HEK293 (cell line): ENCODE data around the gene ELN.

Experiments
- KLF1 ChIP-seq: fragments of 450-650 bp; formaldehyde crosslinking; IDR thresholded peaks from 2 replicates; pipeline ENCODE4 v1.5.1; 2016; ENCODE audit warnings: missing biosample characterization, missing genetic modification characterization
- KLF16 ChIP-seq: fragments of 450-650 bp; formaldehyde crosslinking; IDR thresholded peaks from 2 replicates; pipeline ENCODE4 v1.5.1; 2017; ENCODE audit warnings: missing biosample characterization, missing genetic modification characterization
- ZEB2 ChIP-seq: fragments of 450-650 bp; formaldehyde crosslinking; IDR thresholded peaks from 2 replicates; pipeline ENCODE4 v1.5.1; 2016; ENCODE audit warnings: missing biosample characterization, missing genetic modification characterization
- ZNF23 ChIP-seq: fragments of 450-650 bp; formaldehyde crosslinking; IDR thresholded peaks from 2 replicates; pipeline ENCODE4 v1.5.1; 2016; ENCODE audit warnings: missing biosample characterization, missing genetic modification characterization, borderline replicate concordance
- ZNF24 ChIP-seq: fragments of 450-650 bp; formaldehyde crosslinking; IDR thresholded peaks from 2 replicates; pipeline ENCODE4 v1.5.1; 2016; ENCODE audit warnings: missing biosample characterization, missing genetic modification characterization
- ZNF549 ChIP-seq: fragments of 450-650 bp; IDR thresholded peaks from 2 replicates; pipeline ENCODE4 v1.5.1; 2018; ENCODE audit warnings: missing biosample characterization, missing genetic modification characterization, mild to moderate bottlenecking, inconsistent platforms, moderate library complexity
- ZNF660 ChIP-seq: fragments of 450-650 bp; IDR thresholded peaks from 2 replicates; pipeline ENCODE4 v1.5.1; 2018; ENCODE audit warnings: missing biosample characterization, mild to moderate bottlenecking, missing genetic modification characterization
- ZSCAN30 ChIP-seq: fragments of 450-650 bp; IDR thresholded peaks from 2 replicates; pipeline ENCODE4 v1.5.1; 2018; ENCODE audit warnings: missing biosample characterization, mild to moderate bottlenecking, missing genetic modification characterization, moderate library complexity
- TF ChIP-seq, protein P1 (sequence below): fragments of 450-650 bp; formaldehyde crosslinking; IDR thresholded peaks from 2 replicates; pipeline ENCODE4 v1.5.1; 2016; ENCODE audit warnings: missing biosample characterization, missing genetic modification characterization
- TF ChIP-seq, protein P2 (sequence below): fragments of 450-650 bp; formaldehyde crosslinking; IDR thresholded peaks from 2 replicates; pipeline ENCODE4 v1.5.1; 2016; ENCODE audit warnings: missing biosample characterization, missing genetic modification characterization
- TF ChIP-seq, protein P3 (sequence below): fragments of 450-650 bp; formaldehyde crosslinking; IDR thresholded peaks from 2 replicates; pipeline ENCODE4 v1.5.1; 2016; ENCODE audit warnings: missing biosample characterization, missing genetic modification characterization, low read depth
- TF ChIP-seq, protein P4 (sequence below): fragments of 450-650 bp; formaldehyde crosslinking; IDR thresholded peaks from 2 replicates; pipeline ENCODE4 v1.5.1; 2016; ENCODE audit warnings: missing biosample characterization, missing genetic modification characterization
- TF ChIP-seq, protein P5 (sequence below): fragments of 450-650 bp; formaldehyde crosslinking; IDR thresholded peaks from 2 replicates; pipeline ENCODE4 v1.5.1; 2016; ENCODE audit warnings: missing biosample characterization, missing genetic modification characterization

DNA sequence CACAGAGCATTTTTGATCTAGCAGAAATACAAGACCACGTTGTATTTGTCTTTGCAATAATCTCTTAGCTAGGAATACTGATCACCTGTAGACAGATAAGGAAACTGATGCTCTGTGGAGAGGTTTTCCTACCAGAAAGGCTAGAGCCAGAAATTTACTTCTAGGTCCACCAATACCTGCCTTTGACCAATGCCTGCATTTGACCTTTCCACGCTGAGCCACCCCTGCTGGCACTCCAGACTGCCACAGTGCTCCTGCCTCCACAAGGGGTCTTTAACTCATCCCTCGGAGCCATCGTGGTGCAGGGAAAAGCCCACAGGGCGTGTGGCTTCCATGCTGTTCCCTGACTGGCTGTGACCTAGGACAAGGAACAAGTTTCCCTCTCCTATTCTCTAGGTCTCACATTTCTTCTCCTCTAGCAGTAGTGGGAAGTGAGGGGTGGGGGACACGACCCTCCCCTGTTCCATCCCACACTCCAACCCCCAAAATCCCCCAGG lies 1.5 kb upstream of the ELN start:
- TF ChIP-seq ZEB2, result no peak
- TF ChIP-seq, protein P1, sequence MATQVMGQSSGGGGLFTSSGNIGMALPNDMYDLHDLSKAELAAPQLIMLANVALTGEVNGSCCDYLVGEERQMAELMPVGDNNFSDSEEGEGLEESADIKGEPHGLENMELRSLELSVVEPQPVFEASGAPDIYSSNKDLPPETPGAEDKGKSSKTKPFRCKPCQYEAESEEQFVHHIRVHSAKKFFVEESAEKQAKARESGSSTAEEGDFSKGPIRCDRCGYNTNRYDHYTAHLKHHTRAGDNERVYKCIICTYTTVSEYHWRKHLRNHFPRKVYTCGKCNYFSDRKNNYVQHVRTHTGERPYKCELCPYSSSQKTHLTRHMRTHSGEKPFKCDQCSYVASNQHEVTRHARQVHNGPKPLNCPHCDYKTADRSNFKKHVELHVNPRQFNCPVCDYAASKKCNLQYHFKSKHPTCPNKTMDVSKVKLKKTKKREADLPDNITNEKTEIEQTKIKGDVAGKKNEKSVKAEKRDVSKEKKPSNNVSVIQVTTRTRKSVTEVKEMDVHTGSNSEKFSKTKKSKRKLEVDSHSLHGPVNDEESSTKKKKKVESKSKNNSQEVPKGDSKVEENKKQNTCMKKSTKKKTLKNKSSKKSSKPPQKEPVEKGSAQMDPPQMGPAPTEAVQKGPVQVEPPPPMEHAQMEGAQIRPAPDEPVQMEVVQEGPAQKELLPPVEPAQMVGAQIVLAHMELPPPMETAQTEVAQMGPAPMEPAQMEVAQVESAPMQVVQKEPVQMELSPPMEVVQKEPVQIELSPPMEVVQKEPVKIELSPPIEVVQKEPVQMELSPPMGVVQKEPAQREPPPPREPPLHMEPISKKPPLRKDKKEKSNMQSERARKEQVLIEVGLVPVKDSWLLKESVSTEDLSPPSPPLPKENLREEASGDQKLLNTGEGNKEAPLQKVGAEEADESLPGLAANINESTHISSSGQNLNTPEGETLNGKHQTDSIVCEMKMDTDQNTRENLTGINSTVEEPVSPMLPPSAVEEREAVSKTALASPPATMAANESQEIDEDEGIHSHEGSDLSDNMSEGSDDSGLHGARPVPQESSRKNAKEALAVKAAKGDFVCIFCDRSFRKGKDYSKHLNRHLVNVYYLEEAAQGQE (tag by site-specific recombination), result no peak
- no peak for TF ChIP-seq KLF16 (tag by site-specific recombination)
- no peak for TF ChIP-seq ZNF23 (tag by site-specific recombination)
- TF ChIP-seq, protein P2, sequence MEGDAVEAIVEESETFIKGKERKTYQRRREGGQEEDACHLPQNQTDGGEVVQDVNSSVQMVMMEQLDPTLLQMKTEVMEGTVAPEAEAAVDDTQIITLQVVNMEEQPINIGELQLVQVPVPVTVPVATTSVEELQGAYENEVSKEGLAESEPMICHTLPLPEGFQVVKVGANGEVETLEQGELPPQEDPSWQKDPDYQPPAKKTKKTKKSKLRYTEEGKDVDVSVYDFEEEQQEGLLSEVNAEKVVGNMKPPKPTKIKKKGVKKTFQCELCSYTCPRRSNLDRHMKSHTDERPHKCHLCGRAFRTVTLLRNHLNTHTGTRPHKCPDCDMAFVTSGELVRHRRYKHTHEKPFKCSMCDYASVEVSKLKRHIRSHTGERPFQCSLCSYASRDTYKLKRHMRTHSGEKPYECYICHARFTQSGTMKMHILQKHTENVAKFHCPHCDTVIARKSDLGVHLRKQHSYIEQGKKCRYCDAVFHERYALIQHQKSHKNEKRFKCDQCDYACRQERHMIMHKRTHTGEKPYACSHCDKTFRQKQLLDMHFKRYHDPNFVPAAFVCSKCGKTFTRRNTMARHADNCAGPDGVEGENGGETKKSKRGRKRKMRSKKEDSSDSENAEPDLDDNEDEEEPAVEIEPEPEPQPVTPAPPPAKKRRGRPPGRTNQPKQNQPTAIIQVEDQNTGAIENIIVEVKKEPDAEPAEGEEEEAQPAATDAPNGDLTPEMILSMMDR (tag by site-specific recombination), result no peak
- no peak for TF ChIP-seq ZNF549 (tag by site-specific recombination)
- no peak for TF ChIP-seq ZNF660 (tag by site-specific recombination)
- TF ChIP-seq, protein P3, sequence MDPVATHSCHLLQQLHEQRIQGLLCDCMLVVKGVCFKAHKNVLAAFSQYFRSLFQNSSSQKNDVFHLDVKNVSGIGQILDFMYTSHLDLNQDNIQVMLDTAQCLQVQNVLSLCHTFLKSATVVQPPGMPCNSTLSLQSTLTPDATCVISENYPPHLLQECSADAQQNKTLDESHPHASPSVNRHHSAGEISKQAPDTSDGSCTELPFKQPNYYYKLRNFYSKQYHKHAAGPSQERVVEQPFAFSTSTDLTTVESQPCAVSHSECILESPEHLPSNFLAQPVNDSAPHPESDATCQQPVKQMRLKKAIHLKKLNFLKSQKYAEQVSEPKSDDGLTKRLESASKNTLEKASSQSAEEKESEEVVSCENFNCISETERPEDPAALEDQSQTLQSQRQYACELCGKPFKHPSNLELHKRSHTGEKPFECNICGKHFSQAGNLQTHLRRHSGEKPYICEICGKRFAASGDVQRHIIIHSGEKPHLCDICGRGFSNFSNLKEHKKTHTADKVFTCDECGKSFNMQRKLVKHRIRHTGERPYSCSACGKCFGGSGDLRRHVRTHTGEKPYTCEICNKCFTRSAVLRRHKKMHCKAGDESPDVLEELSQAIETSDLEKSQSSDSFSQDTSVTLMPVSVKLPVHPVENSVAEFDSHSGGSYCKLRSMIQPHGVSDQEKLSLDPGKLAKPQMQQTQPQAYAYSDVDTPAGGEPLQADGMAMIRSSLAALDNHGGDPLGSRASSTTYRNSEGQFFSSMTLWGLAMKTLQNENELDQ, result no peak
- TF ChIP-seq, protein P4, sequence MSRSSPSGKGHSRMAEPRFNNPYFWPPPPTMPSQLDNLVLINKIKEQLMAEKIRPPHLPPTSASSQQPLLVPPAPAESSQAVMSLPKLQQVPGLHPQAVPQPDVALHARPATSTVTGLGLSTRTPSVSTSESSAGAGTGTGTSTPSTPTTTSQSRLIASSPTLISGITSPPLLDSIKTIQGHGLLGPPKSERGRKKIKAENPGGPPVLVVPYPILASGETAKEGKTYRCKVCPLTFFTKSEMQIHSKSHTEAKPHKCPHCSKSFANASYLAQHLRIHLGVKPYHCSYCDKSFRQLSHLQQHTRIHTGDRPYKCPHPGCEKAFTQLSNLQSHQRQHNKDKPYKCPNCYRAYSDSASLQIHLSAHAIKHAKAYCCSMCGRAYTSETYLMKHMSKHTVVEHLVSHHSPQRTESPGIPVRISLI (tag by site-specific recombination), result no peak
- TF ChIP-seq KLF1, result no peak
- TF ChIP-seq, protein P5, sequence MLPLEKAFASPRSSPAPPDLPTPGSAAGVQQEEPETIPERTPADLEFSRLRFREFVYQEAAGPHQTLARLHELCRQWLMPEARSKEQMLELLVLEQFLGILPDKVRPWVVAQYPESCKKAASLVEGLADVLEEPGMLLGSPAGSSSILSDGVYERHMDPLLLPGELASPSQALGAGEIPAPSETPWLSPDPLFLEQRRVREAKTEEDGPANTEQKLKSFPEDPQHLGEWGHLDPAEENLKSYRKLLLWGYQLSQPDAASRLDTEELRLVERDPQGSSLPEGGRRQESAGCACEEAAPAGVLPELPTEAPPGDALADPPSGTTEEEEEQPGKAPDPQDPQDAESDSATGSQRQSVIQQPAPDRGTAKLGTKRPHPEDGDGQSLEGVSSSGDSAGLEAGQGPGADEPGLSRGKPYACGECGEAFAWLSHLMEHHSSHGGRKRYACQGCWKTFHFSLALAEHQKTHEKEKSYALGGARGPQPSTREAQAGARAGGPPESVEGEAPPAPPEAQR (tag by site-specific recombination), result no peak
- TF ChIP-seq ZNF24 (tag by site-specific recombination), result no peak
- no peak for TF ChIP-seq ZSCAN30
